ENCODE measurements around the gene MFSD2A.
"Not testable (repeated sequence)": the region's sequence is repeated elsewhere in the genome, so short reads cannot be mapped to it uniquely, and the experiment has no call there.

MFSD2A gene

GRCh38 chr1:40003156-40004093 lies 48.5 kb downstream of the MFSD2A start:
- DNase-seq (ENCODE audit: low read depth in 2 of 2): no peak

- DNase-seq (ENCODE audit: low read depth in 2 of 2): no peak
These were observed 49.9 kb downstream of the MFSD2A start for GRCh38 chr1:40004857-40005256.

- DNase-seq (ENCODE audit: low read depth in 2 of 2): not testable (repeated sequence)
These were observed 52.6 kb downstream of the MFSD2A start for GRCh38 chr1:40007481-40008034.

- DNase-seq (ENCODE audit: low read depth in 2 of 2): no peak
These were observed 56.3 kb downstream of the MFSD2A start for GRCh38 chr1:40011198-40011597.

DNA sequence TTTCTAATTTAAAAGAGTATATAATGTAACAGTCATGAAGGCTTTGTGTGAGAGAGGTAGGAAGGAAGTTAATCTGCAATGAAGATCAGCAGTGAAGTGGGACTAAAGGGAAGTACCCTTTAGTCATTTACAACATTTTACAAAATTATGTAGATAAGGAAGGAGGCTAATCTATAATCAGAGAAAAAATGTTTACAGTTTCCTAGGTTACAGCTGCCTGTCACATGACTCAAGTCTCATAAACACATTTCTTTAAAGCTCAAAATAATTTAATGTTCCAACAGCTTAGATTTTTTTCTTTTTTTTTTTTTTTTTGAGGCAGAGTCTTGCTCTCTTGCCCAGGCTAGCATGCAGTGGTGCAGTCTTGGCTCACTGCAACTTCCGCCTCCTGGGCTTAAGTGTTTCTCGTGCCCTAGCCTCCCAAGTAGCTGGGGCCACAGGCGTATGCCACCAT lies 59.3 kb downstream of the MFSD2A start:
- DNase-seq (ENCODE audit: low read depth in 2 of 2): no peak

- no peak for DNase-seq (ENCODE audit: low read depth in 2 of 2)
These were observed 60.1 kb downstream of the MFSD2A start for GRCh38 chr1:40014812-40015594.

GRCh38 chr1:40017951-40018575 lies 63.1 kb downstream of the MFSD2A start:
- DNase-seq (ENCODE audit: low read depth in 2 of 2): no peak

All from stimulated activated CD4-positive, alpha-beta T cell treated with anti-CD3 and anti-CD28 coated beads, Interleukin-1b, Interleukin-23, amount 100 ng/mL, for 1 hour (primary cell).